GM19193 (cell line): ENCODE data around the gene ARPP21.

Experiments used
- POLR2A ChIP-seq: IDR thresholded peaks from 4 replicates; pipeline ENCODE4 v1.6.1; 2011; ENCODE audit not compliant: insufficient read depth, insufficient read length; ENCODE audit errors: extremely low read depth

Gene ARPP21

GRCh38 chr3:35639254-35640186 is at the start of gene ARPP21:
TSS of gene ARPP21 (plus strand) at chr3:35639525. CDS start at chr3:35681752, 42,227 bp downstream.
- TF ChIP-seq POLR2A: no peak

- no peak for TF ChIP-seq POLR2A
Observed at GRCh38 chr3:35592589-35593295, 46.6 kb upstream of the ARPP21 start.

GRCh38 chr3:35594739-35595138 is 44.6 kb upstream of the ARPP21 start:
- no peak for TF ChIP-seq POLR2A

- no peak for TF ChIP-seq POLR2A
Observed at GRCh38 chr3:35596335-35596995, 42.9 kb upstream of the ARPP21 start.

GRCh38 chr3:35597490-35597889 is 41.8 kb upstream of the ARPP21 start:
- TF ChIP-seq POLR2A: no peak

- TF ChIP-seq POLR2A: no peak
Observed at GRCh38 chr3:35598804-35599203, 40.5 kb upstream of the ARPP21 start.

- no peak for TF ChIP-seq POLR2A
Observed at GRCh38 chr3:35601959-35602358, 37.4 kb upstream of the ARPP21 start.

- TF ChIP-seq POLR2A: no peak
Observed at GRCh38 chr3:35602395-35602936, 36.9 kb upstream of the ARPP21 start.

GRCh38 chr3:35616346-35616745 is 23.0 kb upstream of the ARPP21 start:
- TF ChIP-seq POLR2A: no peak

GRCh38 chr3:35617370-35617769 is 22.0 kb upstream of the ARPP21 start:
- no peak for TF ChIP-seq POLR2A

- TF ChIP-seq POLR2A: no peak
Observed at GRCh38 chr3:35624698-35625097, 14.6 kb upstream of the ARPP21 start.

GRCh38 chr3:35633332-35634124 is 5.8 kb upstream of the ARPP21 start:
- TF ChIP-seq POLR2A: no peak

- no peak for TF ChIP-seq POLR2A
Observed at GRCh38 chr3:35635407-35635806, 3.9 kb upstream of the ARPP21 start.
